GM13977 (cell line): ENCODE measurements around the gene TMED1.
"Not testable (repeated sequence)": the region's sequence is repeated elsewhere in the genome, so short reads cannot be mapped to it uniquely, and the experiment has no call there.

ENCODE experiments used
- DNase-seq: peaks from one replicate; pipeline ENCODE4 v3.0.0; 2012; ENCODE audit warnings: low spot score
- CTCF ChIP-seq: IDR thresholded peaks from 2 replicates; pipeline ENCODE4 v1.5.1; 2012; ENCODE audit warnings: mild to moderate bottlenecking, control low read depth; ENCODE audit not compliant: insufficient read depth; ENCODE audit errors: extremely low read depth, missing control alignments
- in situ Hi-C: fragments of 300-500 bp; cut with MboI; formaldehyde crosslinking; loops from one replicate; pipeline ENCODE4 v1.12.0; 2022; ENCODE audit warnings: low sequenced_read_pairs, low pct_unique_long_range_greater_than_20kb, mixed read lengths, inconsistent platforms; ENCODE audit not compliant: unreplicated experiment

The TMED1 gene

DNA sequence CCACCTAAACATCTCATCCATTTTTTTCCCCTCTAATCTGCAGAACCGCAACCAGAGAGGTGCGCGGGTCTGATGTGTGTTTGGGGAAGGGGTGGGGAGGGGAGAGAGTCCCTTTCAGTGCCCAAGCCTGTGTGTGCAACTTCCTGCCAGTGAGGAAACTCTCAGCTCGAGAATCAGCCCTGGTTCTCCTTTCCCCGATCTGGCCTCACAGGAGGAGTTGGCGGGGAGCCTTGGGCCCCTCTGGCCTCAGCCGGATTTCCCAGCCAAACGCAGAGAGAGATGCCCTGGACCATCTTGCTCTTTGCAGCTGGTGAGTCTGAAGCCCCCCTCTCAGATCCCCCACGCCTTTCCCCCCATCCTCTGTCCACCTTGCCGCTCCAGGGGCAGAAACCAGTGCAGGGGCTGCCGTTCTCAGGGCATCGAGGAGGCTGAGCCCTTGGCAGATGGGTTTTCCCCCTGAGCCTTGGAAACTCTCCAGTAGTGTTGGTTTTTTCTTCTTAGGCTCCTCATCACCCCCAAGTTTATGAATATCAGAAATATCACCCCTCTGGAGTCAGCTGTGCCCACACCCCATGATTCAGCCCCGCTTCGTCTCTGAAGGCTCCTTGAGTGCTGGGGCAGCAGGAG, 12.3 kb upstream of the TMED1 start, which contains the start of gene C19orf38:
C19orf38 (plus strand) TSS at position 186 of the 627 bp plus-strand sequence; CDS start at position 280, 94 bp downstream.
- peak; percentile 52 for DNase-seq
- in situ Hi-C loops: no loop called here
- no peak for TF ChIP-seq CTCF

- in situ Hi-C loops: no loop called here
- DNase-seq: no peak
- TF ChIP-seq CTCF: no peak
These were observed 10.6 kb upstream of the TMED1 start for GRCh38 chr19:10846500-10847202.

DNA sequence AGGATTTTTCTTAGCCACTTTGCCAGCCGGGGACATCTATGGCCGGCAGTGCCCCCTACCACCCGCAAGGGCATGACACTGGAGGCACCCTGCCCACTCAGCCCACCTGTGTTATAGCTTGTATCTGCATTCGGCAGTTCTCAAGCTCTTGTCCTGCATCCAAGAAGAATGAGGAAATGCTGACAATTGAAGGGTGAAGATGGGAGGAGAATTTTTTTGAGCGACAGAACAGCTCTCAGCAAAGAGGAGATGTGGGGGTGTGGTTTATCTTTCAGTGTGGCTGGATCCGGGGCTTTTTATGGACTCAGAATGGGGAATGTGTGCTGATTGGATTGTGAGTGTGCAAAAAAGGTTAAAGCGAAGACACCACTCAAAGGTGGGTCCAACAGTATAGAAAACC, 6.8 kb upstream of the TMED1 start:
- in situ Hi-C loops: no loop called here
- TF ChIP-seq CTCF: no peak
- DNase-seq: no peak

GRCh38 chr19:10839114-10840050, 3.4 kb upstream of the TMED1 start:
- no peak for TF ChIP-seq CTCF
- no peak for DNase-seq
- in situ Hi-C loops: no loop called here

DNA sequence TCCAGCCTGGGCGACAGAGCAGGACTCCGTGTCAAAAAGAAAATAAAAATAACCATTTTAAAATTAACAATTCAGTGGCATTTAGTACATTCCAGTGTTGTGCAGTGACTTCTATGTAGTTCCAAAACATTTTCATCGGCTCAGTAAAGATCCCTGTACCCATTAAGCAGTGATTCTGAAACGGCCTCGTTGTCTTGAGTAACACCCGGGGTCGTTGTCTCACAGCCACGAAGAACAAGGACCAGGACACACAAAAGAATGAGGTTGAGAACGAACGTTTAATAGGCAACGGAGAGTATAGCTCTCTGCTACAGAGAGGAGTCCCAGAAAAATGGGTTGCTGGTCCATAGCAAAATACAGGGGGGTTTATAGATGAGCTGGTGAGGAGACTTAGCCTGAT, 2.4 kb upstream of the TMED1 start:
- in situ Hi-C loops: no loop called here
- TF ChIP-seq CTCF: no peak
- no peak for DNase-seq

GRCh38 chr19:10837649-10838048, 1.6 kb upstream of the TMED1 start:
- in situ Hi-C loops, DNase-seq: not testable (repeated sequence)
